ENCODE measurements around the gene RPL36A. TPM values are rescaled to one million over a fixed set of nuclear protein-coding genes. Genes with fewer than 3 reads are reported as not detected.

RPL36A gene
- total and polyA plus RNA-seq, 12 donors: 30.8 to 2,119 (median 57.0) TPM

- H3K36me3 ChIP-seq: peaks cover 0 to 20% (median 0%) of the 10 kb centered on the region in 9 donors
- intact Hi-C loops (cut with DNase I): no loop called here
Measured at GRCh38 chrX:101349193-101349562, 41.6 kb upstream of the RPL36A start.

GRCh38 chrX:101357166-101357795 lies 33.5 kb upstream of the RPL36A start:
- TF ChIP-seq, protein P1, sequence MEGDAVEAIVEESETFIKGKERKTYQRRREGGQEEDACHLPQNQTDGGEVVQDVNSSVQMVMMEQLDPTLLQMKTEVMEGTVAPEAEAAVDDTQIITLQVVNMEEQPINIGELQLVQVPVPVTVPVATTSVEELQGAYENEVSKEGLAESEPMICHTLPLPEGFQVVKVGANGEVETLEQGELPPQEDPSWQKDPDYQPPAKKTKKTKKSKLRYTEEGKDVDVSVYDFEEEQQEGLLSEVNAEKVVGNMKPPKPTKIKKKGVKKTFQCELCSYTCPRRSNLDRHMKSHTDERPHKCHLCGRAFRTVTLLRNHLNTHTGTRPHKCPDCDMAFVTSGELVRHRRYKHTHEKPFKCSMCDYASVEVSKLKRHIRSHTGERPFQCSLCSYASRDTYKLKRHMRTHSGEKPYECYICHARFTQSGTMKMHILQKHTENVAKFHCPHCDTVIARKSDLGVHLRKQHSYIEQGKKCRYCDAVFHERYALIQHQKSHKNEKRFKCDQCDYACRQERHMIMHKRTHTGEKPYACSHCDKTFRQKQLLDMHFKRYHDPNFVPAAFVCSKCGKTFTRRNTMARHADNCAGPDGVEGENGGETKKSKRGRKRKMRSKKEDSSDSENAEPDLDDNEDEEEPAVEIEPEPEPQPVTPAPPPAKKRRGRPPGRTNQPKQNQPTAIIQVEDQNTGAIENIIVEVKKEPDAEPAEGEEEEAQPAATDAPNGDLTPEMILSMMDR (IDR thresholded peaks at IDR 0.05): no peak
- intact Hi-C loops (cut with DNase I): no loop called here
- peaks cover 0 to 15% (median 0%) of the 10 kb centered on the region in 9 donors for H3K36me3 ChIP-seq
- H3K27ac ChIP-seq: no peak overlapping the region
- WGBS, 2 donors: 44 to 45% methylated on average over 5 of the region's 5 CpGs
- H3K9me3 ChIP-seq: no peaks in the 10 kb centered on the region
- no peak overlapping the region for H3K4me3 ChIP-seq
- H3K4me1 ChIP-seq: no peaks in the 10 kb centered on the region
- H3K27me3 ChIP-seq: peaks cover 0 to 22% (median 0%) of the 10 kb centered on the region in 7 donors
- no peak for DNase-seq
- ATAC-seq: no peak

More at GRCh38 chrX:101349193-101349562, 41.6 kb upstream of the RPL36A start:
- 32 to 37% methylated on average over 4 of the region's 4 CpGs for WGBS, 2 donors
- TF ChIP-seq, protein P1 (IDR thresholded peaks at IDR 0.05): no peak
- Histone ChIP-seq H3K9me3 (no peaks in the 10 kb centered on the region), H3K27me3 (no peaks in the 10 kb centered on the region), H3K27ac (peak overlapping the region in 6 of 10 donors; percentile 73 to 93 (median 88)), H3K4me3 (peak overlapping the region; percentile 44 to 80 (median 69)), H3K4me1 (peaks cover 0 to 15% (median 4%) of the 10 kb centered on the region in 9 donors)
- ATAC-seq (no peak), DNase-seq (no peak)

DNA sequence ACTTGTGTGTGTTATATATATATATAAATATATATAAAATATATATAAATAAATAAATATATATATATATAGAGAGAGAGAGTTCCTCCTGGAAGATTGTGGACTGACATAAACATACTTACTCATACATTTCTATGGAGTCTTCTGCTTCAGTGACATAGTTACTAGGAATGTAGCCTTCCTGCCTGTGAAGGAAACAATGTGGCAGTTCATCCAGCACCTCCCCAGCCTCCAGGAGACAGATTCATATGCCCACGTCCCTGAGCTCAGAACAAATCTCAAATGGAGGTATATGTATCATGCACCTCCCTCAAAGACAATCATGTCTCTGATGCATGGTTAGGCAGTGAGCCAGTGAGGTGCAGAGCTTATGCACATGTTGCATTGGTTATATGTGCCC lies 30.8 kb upstream of the RPL36A start:
- DNase-seq: no peak
- intact Hi-C loops (cut with DNase I): no loop called here
- 24 to 57% methylated on average over 1 of the region's 1 CpG for WGBS, 2 donors
- H3K9me3 ChIP-seq: no peaks in the 10 kb centered on the region
- TF ChIP-seq, protein P1 (IDR thresholded peaks at IDR 0.05): no peak
- ATAC-seq: no peak
- no peak overlapping the region for H3K4me3 ChIP-seq
- no peaks in the 10 kb centered on the region for H3K4me1 ChIP-seq
- H3K36me3 ChIP-seq: peaks cover 0 to 15% (median 0%) of the 10 kb centered on the region in 9 donors
- peaks cover 0 to 35% (median 0%) of the 10 kb centered on the region in 7 donors for H3K27me3 ChIP-seq
- no peak overlapping the region for H3K27ac ChIP-seq

- H3K36me3 ChIP-seq: peaks cover 0 to 15% (median 0%) of the 10 kb centered on the region in 9 donors
- TF ChIP-seq, protein P1 (IDR thresholded peaks at IDR 0.05): no peak
- intact Hi-C loops (cut with DNase I): no loop called here
- 28 to 41% methylated on average over 7 of the region's 7 CpGs for WGBS, 2 donors
- H3K4me1 ChIP-seq: no peaks in the 10 kb centered on the region
- ATAC-seq: no peak
- H3K27ac ChIP-seq: no peak overlapping the region
- no peak overlapping the region for H3K4me3 ChIP-seq
- H3K27me3 ChIP-seq: peaks cover 0 to 38% (median 0%) of the 10 kb centered on the region in 7 donors
- DNase-seq: no peak
- no peaks in the 10 kb centered on the region for H3K9me3 ChIP-seq
Measured at GRCh38 chrX:101360390-101360789, 30.4 kb upstream of the RPL36A start.
